GM18526 (cell line): ENCODE results near the gene SWI5.

Source experiments
- POLR2A ChIP-seq: IDR thresholded peaks from 3 replicates; pipeline ENCODE4 v1.6.1; 2011; ENCODE audit not compliant: insufficient read length; ENCODE audit errors: extremely low read depth

Gene SWI5

DNA sequence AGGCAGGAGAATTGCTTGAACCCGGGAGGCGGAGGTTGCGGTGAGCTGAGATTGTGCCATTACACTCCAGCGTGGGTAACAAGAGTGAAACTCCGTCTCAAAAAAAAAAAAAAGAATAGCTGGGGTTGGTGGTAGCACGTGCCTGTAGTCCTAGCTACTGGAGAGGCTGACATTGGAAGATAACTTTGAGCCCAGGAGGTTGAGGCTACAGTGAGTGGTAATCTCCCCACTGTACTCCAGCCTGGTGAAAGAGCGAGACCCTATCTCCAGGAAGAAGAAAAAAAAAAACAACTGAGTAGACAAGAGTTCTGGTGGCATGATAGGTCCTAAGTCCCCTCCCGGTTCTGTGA is 26.5 kb upstream of the SWI5 start:
- TF ChIP-seq POLR2A, result no peak

DNA sequence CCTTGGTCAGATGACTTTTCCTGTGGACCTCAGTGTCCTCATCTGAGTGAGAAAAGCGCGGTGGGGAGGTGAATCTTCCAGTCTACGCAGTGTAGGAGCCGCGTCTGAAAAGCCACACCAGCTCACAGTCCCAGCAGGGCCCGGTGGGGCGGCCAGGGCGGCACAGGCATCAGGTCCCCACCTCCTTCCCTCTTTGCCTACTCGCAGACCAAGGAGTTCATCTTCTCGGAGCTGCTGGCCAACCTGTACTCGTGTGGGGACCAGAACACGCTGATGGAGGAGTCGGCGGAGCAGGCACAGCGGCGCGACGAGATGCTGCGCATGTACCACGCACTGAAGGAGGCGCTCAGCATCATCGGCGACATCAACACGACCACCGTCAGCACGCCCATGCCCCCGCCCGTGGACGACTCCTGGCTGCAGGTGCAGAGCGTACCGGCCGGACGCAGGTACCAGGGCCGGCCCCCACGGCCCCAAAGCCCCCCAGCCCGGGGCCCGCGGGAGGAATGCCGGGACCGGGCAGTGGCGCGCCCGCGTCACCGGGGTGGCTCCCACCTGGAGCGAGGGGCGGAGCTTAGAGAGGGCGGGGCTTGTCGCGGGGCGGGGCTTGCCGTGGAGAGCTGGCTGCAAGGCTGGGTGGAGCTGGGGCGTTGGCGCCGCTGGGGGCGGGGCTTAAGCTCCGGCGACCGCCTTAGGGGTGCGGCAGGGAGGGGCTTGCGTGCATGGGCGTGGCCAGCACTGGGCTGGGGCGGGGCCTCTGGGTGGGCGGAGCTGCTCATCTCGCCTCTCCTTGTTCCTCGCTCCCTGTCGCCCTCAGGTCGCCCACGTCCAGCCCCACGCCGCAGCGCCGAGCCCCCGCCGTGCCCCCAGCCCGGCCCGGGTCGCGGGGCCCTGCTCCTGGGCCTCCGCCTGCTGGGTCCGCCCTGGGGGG is 25.9 kb upstream of the SWI5 start:
- TF ChIP-seq POLR2A, result no peak

DNA sequence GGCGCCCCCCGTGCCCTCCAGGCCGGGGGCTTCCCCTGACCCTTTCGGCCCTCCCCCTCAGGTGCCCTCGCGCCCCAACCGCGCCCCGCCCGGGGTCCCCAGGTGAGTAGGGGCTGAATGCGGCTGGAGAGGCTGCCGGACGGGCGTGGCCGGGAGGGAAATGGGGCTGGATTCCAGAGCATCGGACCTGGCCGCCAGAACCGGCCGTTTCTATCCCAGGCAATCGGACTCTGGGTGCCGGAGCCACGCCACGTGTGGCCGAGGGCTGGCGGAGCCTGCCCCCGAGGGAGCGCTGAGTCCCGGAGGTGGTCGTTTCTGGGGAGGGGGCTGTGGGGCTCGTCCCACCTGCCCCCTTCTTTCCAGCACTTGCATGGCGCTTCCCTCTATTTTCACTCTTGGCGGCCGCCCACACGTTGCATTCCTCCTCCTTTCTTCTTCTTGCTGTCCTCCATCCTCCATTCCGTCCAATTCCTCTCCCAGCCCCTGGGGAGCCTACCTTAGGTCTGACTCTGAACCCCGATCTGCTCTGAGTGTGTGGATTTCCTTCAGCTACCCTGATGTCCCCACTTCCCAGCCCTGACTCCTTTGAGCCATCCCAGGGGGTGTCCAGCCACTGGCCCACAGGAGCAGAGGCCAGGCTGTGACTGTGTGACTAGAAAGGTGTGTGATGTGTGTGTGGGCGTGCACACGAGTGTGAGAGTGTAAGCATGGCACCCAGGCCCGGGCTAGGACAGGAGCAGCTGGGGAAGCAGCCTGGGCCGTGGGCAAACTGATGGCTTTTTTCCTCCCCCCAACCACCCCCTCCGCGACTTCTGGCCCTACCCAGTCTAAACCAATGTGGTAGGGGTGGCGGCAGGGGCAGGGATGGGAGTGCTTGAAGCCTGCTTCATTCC is 25.0 kb upstream of the SWI5 start:
- TF ChIP-seq POLR2A, result no peak

DNA sequence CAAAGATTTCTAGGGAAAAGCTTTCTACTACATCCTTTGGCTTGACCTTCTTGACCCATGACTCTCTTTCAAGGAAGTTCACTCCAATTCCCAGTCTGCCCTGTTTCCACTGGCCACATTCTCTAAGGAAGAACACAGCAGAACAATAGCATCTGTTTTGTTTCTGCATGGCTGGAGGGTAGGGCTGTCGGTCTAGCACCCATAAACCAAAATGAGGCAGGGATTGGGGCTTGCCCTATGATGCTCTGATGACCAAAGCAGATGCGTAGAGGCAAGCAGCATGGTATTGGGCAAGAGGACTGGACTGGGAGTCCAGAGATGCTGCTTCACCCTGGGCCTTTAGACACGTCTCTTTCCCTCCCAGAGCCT is 24.4 kb upstream of the SWI5 start:
- TF ChIP-seq POLR2A, result no peak

DNA sequence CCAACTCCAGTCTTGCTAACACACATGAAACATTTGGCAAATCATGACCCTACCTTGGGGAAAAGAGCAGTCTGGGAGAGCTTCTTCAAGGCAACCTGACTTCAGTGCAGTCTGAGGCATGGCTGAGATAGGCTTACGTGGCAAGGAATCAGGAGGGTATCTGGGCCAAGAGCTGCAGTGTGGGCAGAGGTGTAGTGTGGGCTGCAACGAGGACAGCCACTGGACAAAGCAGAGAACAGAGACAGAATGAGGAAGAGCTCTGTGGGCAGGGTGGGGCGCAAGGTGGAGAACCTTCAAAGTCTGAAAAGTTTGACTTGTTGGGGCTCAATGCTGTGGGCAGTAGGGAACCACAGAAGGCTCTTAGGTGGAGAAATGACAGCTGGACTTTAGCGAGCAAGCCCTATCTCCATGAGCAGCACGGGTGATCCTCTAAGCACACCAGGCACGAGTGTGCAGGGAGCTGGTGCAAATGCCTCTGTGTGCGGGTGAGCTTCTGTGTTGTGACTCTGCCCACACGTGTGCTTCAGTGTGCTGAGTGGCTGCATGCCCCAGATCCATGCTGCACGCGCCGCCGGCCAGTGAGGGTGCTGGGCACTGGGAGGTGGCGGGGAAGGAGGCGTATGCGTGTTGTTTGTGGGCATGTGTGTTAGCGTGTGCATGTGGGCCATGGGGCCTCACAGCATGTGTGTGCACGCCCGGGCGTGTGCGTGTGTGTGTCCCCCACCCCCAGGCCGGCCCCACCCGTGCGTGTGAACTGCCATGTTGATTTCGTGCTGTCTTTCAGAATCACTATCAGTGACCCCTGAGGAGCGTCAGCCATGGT is 23.5 kb upstream of the SWI5 start:
- TF ChIP-seq POLR2A, result no peak

DNA sequence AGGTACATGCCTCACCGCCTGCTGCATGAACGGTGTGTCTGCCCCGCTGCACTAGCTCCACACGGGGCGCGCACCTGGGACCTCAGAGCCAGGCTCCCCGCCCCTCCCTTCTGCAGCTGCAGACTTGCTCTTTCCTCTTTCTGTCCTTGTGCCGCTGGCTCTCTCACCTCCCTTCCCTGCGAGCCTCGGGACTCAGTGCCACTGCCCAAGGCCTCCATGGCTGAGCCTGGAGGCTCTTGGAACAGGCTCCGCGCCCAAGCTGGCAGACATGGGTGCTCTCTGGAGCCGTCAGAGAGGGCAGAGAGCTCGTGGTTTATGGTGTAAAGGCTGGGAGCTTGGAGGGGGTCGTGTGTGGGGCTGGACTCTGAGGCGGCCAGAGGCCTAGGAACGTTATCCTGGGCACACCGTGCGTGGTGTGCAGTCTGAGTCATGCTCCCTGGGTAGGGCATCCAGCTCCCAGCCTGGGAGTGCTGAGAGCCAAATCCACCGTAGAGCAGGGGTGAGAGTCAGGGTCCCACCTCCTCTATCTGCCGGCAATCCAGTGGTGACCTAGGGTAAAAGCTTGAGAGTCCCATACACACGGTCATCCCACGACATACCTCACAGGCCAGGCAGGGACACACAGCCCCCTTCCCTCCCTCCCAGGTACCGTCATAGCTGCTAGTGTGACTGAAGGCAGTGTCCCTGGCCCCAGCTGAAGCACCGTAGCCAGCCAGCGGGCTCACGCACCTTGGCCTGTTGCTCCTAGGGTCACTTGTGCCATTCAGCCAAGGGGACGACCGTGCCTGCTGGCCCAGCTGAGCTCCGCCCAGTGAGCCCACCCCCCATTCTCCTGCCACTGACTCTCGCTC is 22.7 kb upstream of the SWI5 start:
- TF ChIP-seq POLR2A, result no peak

DNA sequence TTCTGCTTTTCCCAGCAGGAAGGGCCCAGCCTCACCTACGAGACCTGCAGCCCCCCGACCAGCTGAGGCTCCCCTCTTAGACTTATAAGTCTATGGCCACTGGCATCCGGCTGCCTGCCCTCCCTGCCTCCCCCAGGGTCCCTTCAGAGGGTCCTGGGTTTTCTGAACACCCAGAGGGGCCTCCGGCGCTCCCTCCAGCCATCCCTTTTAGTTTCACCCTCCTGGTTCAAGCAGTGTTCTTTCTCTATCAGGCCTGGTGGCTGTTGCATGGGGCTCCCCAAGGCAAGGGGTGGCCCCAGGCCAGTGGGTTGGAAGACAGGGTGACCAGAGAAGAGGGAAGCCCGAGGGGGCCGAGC is 22.1 kb upstream of the SWI5 start:
- no peak for TF ChIP-seq POLR2A

DNA sequence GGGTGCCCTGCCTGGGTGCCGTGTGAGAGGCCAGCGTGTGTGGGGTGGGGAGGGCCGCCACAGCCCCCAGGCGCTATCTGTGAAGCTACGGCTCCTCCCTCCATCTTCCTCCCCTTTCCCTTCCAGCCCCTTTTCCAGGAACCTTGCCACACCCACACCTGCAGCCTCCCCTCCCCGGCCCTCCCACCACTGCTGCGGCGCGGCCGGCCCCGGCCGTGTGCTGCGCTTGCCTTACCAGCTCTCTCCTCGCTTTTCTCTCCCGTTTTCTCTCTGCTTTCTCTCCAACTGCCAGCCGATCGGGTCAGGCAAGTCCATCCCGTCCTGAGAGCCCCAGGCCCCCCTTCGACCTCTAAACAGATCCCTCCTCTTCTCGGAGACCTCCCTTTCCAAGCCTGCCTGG is 21.7 kb upstream of the SWI5 start:
- no peak for TF ChIP-seq POLR2A

DNA sequence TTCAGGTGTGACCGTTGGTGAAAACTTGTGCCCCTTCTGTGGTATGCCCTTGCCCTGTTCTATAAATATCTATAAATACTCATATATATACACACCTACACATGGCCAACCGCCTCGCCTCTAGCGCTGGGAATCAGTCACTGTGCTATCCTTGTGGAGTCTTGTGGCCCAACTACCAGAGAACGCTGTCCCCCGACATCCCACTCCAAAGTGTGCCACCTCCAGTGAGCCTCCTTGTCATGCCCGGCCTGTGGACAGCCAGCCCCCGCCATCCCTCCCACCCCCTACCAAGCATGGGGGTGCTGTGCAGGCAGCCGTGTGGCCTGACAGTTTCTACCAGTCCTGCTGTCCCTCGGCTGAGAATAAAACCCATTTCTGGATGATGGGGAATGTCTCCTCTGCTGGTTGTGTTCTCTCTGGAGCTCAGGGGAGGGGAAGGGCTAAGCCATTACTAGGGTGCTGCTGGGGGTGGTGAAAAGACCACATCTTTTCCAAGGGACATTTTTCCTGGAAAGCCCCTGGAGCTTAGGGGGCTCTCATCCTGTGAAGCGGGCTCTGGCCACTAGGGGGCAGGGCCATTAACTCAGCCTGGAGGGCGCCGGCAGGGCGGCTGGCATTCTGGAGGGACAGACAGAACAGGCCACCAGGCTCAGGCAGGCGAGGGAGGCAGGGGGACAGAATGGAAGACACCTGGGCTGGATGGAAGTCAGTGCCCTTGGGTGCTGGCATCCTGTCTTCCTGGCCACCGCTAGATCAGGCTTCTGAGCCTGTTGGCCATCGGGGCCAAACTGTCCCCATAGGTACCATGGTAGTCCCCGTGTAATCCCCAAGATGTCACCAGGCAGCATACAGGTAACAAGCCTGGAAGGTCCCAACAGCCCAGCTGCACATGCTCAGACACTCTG is 21.0 kb upstream of the SWI5 start:
- TF ChIP-seq POLR2A, result no peak

DNA sequence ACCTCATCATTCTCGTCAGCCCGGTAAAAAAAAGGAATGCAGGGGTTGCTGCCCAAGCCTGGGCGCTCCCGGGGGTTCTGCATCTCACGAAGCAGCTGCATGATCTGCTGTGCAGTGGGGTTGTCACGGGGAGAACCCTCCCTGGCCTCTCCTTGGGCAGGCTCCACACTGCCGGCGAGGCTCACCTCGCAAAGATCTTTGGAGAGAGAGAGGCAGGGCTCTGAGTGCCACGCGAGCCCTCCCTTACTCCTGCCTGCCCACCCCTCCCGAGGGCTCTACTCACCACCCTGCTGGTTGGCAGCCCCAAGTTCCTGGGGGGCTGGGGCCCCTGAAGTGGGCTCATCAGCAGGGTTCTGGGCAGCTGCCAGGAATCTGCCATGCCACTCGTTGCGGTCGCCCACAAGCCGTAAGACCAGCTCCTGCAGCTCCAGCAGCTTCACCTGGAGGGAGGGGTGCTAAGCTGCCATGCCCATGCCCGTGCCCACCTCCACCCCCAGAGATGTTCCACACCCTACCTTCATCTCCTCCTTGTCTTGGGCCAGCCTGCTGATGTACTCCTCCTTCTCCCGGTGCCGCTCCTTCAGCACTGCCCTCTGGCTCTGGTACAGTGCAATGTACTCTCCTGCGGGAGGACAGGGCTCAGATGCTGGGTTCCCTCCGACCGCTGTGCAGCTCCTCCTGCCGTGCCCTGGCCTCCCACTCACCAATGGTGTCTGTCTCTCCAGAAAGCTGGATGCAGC is 18.8 kb upstream of the SWI5 start:
- no peak for TF ChIP-seq POLR2A

DNA sequence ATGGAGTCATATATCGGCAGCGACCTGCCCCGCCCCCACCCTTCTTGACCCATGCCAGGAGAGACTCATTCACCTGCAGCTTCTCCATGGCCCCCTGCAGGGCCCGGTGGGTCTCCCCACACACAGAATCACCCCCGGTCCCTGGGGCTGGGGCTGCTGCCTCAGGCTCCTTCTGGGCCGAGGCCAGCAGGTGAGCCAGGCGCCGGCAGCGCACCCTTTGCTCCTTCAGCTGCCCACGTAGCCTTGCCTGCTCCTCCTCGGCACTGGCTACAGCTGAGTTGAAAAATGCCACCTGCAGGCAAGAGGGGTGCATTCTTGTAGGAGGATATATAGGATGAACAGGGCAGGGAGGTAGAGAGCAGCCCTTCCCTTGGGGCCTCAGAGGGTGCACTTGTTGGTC is 18.2 kb upstream of the SWI5 start:
- no peak for TF ChIP-seq POLR2A

DNA sequence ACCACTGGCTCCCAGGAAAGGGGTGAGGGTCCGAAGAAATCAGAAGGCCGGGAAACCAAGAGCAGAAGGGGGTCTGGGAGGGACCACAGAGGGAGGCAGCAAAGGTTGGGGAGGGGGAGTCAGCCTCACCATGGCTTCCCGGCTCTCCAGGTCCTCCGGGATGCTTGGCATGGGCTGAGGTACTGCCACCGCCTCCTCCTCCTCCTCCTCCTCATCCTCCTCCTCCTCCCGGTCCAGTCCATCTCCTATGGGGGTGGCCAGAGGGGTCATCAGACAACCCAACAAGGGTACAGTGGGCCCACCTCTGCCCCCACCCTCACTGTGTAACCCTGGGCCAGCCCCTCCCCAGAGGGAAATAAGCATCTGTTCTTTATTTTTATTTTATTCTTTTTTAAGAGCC is 17.8 kb upstream of the SWI5 start:
- TF ChIP-seq POLR2A, result no peak

DNA sequence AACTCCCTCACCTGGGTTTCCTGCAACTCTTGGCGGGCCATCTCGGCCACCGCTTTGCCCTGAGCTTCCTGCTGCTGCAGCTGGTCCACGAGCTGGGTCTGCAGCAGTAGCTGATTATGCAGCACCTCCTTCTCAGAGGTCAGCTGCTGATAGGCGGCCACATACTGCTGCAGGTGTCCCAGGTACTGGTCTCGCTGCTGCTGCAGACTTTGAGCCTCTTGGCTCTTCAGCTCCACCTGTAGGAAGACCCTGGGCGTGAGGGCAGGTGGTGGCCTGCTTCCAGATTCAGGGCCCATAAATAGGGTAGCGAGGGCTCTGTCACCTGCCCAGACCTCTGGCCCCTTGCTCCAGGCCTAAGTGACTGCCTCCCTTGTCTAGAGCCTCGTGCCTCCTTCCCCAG is 16.9 kb upstream of the SWI5 start:
- TF ChIP-seq POLR2A, result no peak
